SK-N-SH (cell line): ENCODE results near the gene OTOS. TPM values are rescaled to one million over a fixed set of nuclear protein-coding genes. Genes with fewer than 3 reads are reported as not detected.

Source experiments
- CTCF ChIA-PET: fragments of 300-600, 350-600 bp; formaldehyde crosslinking; extraction: SDS; loops from one replicate; lab custom pipeline; 2021; lab: Yijun Ruan, JAX
- POLR2A ChIA-PET: fragments of 350-600 bp; sonication (Branson Sonifier 250); formaldehyde crosslinking; extraction: SDS; loops from one replicate; lab custom pipeline; 2020; ENCODE audit warnings: antibody characterized with exemption, inconsistent platforms; lab: Yijun Ruan, JAX
- DNase-seq: peaks from one replicate; pipeline ENCODE4 v3.0.0; 2012
- H2AFZ ChIP-seq: fragments of 200-600 bp; sonication (generic); 2 replicates; pipeline ENCODE4 v1.8.1; 2016; ENCODE audit warnings: antibody characterized with exemption, mild to moderate bottlenecking, low read depth
- H3F3A ChIP-seq: fragments of 200-600 bp; sonication (generic); replicated peaks from 2 replicates; pipeline ENCODE3; 2016; ENCODE audit warnings: antibody characterized with exemption, mild to moderate bottlenecking; ENCODE audit not compliant: insufficient read depth
- H3K27ac ChIP-seq, 2 experiments: fragments of 200-500 bp in 1 of 2; fragments of 200-600 bp in 1 of 2; sonication (Bioruptor generic) in 1 of 2; sonication (generic), shearing (Covaris generic) in 1 of 2; 2 replicates each; pipeline versions ENCODE4 v1.5.1 to v1.6.1; 2014 to 2016; ENCODE audit warnings: low read depth in 2 of 2, inconsistent platforms in 1 of 2, low read length in 1 of 2, mild to moderate bottlenecking in 1 of 2, mixed read lengths in 1 of 2
- H3K27me3 ChIP-seq: fragments of 200-600 bp; sonication (generic), shearing (Covaris generic); 2 replicates; pipeline ENCODE4 v1.6.1; 2016; ENCODE audit warnings: mixed run types; ENCODE audit not compliant: insufficient read depth
- H3K36me3 ChIP-seq, 2 experiments: fragments of 200-500 bp in 1 of 2; fragments of 200-600 bp in 1 of 2; sonication (Bioruptor generic) in 1 of 2; sonication (generic) in 1 of 2; replicated peaks in 1 of 2; 2 replicates each; pipeline versions ENCODE3 to v1.5.1; 2014 to 2016; ENCODE audit warnings: low read length in 1 of 2, mild to moderate bottlenecking in 1 of 2; ENCODE audit not compliant: insufficient read depth in 2 of 2, control insufficient read depth in 1 of 2
- H3K4me1 ChIP-seq, 2 experiments: fragments of 200-500 bp in 1 of 2; fragments of 200-600 bp in 1 of 2; sonication (Bioruptor generic) in 1 of 2; sonication (generic), shearing (Covaris generic) in 1 of 2; 2 replicates each; pipeline versions ENCODE4 v1.5.1 to v1.6.1; 2014 to 2016; ENCODE audit warnings: low read depth in 1 of 2, low read length in 1 of 2, mixed run types in 1 of 2; ENCODE audit not compliant: insufficient read depth in 2 of 2, control insufficient read depth in 1 of 2
- H3K4me2 ChIP-seq: fragments of 200-600 bp; sonication (generic), shearing (Covaris generic); 2 replicates; pipeline ENCODE4 v1.6.1; 2017; ENCODE audit warnings: mixed run types
- H3K4me3 ChIP-seq, 2 experiments: fragments of 200-500 bp in 1 of 2; fragments of 200-600 bp in 1 of 2; sonication (Bioruptor generic) in 1 of 2; sonication (generic), shearing (Covaris generic) in 1 of 2; 2 replicates each; pipeline versions ENCODE4 v1.5.1 to v1.8.1; 2014 to 2016; ENCODE audit warnings: low read depth in 2 of 2, inconsistent platforms in 1 of 2, low read length in 1 of 2, mild to moderate bottlenecking in 1 of 2, mixed read lengths in 1 of 2, moderate library complexity in 1 of 2
- H3K79me2 ChIP-seq: fragments of 200-600 bp; sonication (generic); 2 replicates; pipeline ENCODE4 v1.8.1; 2017; ENCODE audit warnings: mild to moderate bottlenecking; ENCODE audit not compliant: insufficient read depth
- H3K9ac ChIP-seq: fragments of 200-600 bp; sonication (generic); 2 replicates; pipeline ENCODE4 v1.6.1; 2017; ENCODE audit warnings: mixed run types
- H3K9me2 ChIP-seq: fragments of 200-600 bp; sonication (generic); 2 replicates; pipeline ENCODE4 v1.6.1; 2017; ENCODE audit warnings: mixed run types
- H3K9me3 ChIP-seq: fragments of 200-600 bp; sonication (generic); 2 replicates; pipeline ENCODE4 v1.6.1; 2017; ENCODE audit warnings: mixed run types, mild to moderate bottlenecking, moderate library complexity
- H4K20me1 ChIP-seq: fragments of 200-600 bp; sonication (generic); 2 replicates; pipeline ENCODE4 v1.6.1; 2017; ENCODE audit warnings: mild to moderate bottlenecking, mixed run types; ENCODE audit not compliant: insufficient read depth
- EZH2phosphoT487 ChIP-seq: fragments of 200-600 bp; sonication (generic); IDR thresholded peaks from 2 replicates; pipeline ENCODE4 v1.6.1; 2017; ENCODE audit warnings: low read depth, mixed run types, mild to moderate bottlenecking, antibody characterized with exemption, moderate library complexity, borderline replicate concordance
- FOXM1 ChIP-seq: IDR thresholded peaks from 2 replicates; pipeline ENCODE4 v1.4.0; 2012; ENCODE audit warnings: low read depth, mild to moderate bottlenecking
- GABPA ChIP-seq: IDR thresholded peaks from 2 replicates; pipeline ENCODE4 v1.4.0; 2012; ENCODE audit warnings: low read depth, mild to moderate bottlenecking
- GATA2 ChIP-seq: sonication (generic); formaldehyde crosslinking; IDR thresholded peaks from 2 replicates; pipeline ENCODE4 v1.5.0; 2020; ENCODE audit warnings: mild to moderate bottlenecking, missing genetic modification reagents
- JUND ChIP-seq: IDR thresholded peaks from 2 replicates; pipeline ENCODE4 v1.4.0; 2012
- MAX ChIP-seq: IDR thresholded peaks from 2 replicates; pipeline ENCODE4 v1.4.0; 2012; ENCODE audit warnings: low read depth
- PBX3 ChIP-seq: IDR thresholded peaks from 2 replicates; pipeline ENCODE4; 2012
- POLR2AphosphoS5 ChIP-seq: IDR thresholded peaks from 2 replicates; pipeline ENCODE4 v1.6.1; 2012; ENCODE audit warnings: low read depth, low read length
- RCOR1 ChIP-seq: fragments of 150-350 bp; IDR thresholded peaks from 2 replicates; pipeline ENCODE4 v1.6.1; 2017; ENCODE audit warnings: antibody characterized with exemption, low read length
- RFX5 ChIP-seq: IDR thresholded peaks from 2 replicates; pipeline ENCODE4 v1.6.1; 2012; ENCODE audit warnings: mild to moderate bottlenecking, improper control_type of control experiment, low read length
- RXRA ChIP-seq: IDR thresholded peaks from 2 replicates; pipeline ENCODE4 v1.4.0; 2012; ENCODE audit warnings: low read depth, mild to moderate bottlenecking, borderline replicate concordance
- SMC3 ChIP-seq: IDR thresholded peaks from 2 replicates; pipeline ENCODE4 v1.6.1; 2012; ENCODE audit warnings: low read depth, low read length, improper control_type of control experiment
- TEAD4 ChIP-seq: IDR thresholded peaks from 2 replicates; pipeline ENCODE4 v1.4.0; 2012; ENCODE audit warnings: mild to moderate bottlenecking, borderline replicate concordance; ENCODE audit not compliant: insufficient read depth
- YY1 ChIP-seq: IDR thresholded peaks from 2 replicates; pipeline ENCODE4 v1.4.0; 2012; ENCODE audit warnings: low read depth, mild to moderate bottlenecking
- WGBS: methylation state at CpG from one replicate; pipeline ENCODE4 v1.1.6; 2017; ENCODE audit warnings: low lambda C conversion rate; 5-methylcytosine and 5-hydroxymethylcytosine counted together
- polyA plus RNA-seq, 3 experiments: library from polyadenylated mRNA; depleted of rRNA; stranded (reverse); fragments of >200 nt; gene quantifications; 2 replicates each; pipeline ENCODE4 v1.2.3, GENCODE V29; 2012
- TF ChIP-seq, protein P1 (sequence below): fragments of 150-350 bp; IDR thresholded peaks from 2 replicates; pipeline ENCODE4 v1.6.1; 2017; ENCODE audit warnings: antibody characterized with exemption, low read length, low read depth, borderline replicate concordance
- TF ChIP-seq, protein P2 (sequence below): IDR thresholded peaks from 2 replicates; pipeline ENCODE4 v1.6.1; 2012; ENCODE audit warnings: mild to moderate bottlenecking, low read depth, low read length, moderate library complexity

The OTOS gene
- polyA plus RNA-seq, 1 of the 3 experiments (the other 2 are of a cell fraction): not detected

- H2AFZ ChIP-seq: no peak overlapping the region
- no peak overlapping the region for H3K4me3 ChIP-seq
- no peak for DNase-seq
- no peak overlapping the region for H3K27ac ChIP-seq
- no peaks in the 10 kb centered on the region for H3K9me2 ChIP-seq
- H3K9ac ChIP-seq: no peak overlapping the region
- no peaks in the 10 kb centered on the region for H3F3A ChIP-seq
- 32% methylated on average over 11 of the region's 13 CpGs for WGBS
- H3K36me3 ChIP-seq: no peaks in the 10 kb centered on the region
- POLR2A ChIA-PET: no interaction called here
- CTCF ChIA-PET: interaction anchor here (0.8 to 1.7 kb wide), 2 partner anchors 25 to 255 kb away, joined by 3 to 4 read pairs; no protein-coding TSS in a partner anchor
- no peak overlapping the region for H3K4me2 ChIP-seq
- H3K4me1 ChIP-seq: no peaks in the 10 kb centered on the region
- H3K79me2 ChIP-seq: no peaks in the 10 kb centered on the region
- TF ChIP-seq GABPA (no peak), POLR2AphosphoS5 (no peak), TEAD4 (no peak), PBX3 (no peak), YY1 (no peak), RCOR1 (no peak), FOXM1 (no peak), GATA2 (CRISPR knock-in tag) (no peak), RXRA (no peak)
- TF ChIP-seq, protein P1, sequence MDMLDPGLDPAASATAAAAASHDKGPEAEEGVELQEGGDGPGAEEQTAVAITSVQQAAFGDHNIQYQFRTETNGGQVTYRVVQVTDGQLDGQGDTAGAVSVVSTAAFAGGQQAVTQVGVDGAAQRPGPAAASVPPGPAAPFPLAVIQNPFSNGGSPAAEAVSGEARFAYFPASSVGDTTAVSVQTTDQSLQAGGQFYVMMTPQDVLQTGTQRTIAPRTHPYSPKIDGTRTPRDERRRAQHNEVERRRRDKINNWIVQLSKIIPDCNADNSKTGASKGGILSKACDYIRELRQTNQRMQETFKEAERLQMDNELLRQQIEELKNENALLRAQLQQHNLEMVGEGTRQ: no peak
- TF ChIP-seq, all 33 proteins: peak for 0
- Histone ChIP-seq H3K9me3 (no peaks in the 10 kb centered on the region), H3K27me3 (no peaks in the 10 kb centered on the region), H4K20me1 (no peaks in the 10 kb centered on the region)
These were observed 43.6 kb upstream of the OTOS start for GRCh38 chr2:240183875-240184590.

DNA sequence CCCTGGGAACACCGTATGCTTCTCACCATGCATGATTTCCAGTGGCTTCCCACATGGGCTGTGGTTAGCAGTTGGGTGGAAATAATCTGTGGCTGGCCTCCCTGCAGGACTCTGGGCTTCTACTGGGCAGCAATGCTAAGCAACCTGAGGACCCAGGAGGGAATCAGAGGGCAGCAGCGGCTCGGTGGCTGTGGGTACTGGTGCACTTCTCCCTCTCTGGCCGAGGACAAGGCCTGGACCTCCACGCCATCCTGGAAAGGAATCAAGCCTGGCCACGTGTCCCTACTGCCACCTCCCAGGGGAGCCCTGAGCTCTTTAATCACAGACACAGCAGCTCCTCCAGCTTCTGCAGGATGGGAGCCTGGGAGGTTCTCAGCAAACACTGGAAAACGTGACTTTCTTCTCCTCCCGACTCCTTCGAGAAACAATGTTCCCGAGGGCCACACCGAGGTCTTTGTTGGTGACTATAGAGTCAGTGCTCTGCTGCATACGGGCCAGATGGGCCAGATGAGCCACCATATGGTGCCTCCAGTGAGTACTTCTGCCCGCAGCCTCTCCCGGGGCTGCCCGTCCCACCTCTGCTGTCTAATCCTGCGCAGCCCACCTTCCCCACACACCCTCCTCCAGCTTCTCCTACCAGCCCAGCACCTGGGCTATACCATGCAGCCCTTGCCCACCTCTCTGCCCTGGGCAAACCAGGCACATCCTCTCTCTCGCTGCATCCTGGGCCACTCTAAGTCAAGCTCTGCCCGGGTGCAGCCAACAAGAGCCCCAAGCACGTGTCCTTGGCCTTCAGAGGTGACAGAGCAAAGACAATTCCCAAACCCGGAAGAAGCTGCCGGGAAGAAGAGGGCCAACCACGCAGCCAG, 42.8 kb upstream of the OTOS start:
- ChIA-PET CTCF (interaction anchor here (0.8 to 1.7 kb wide), 2 partner anchors 26 to 256 kb away, joined by 3 to 4 read pairs; no protein-coding TSS in a partner anchor), POLR2A (no interaction called here)
- Histone ChIP-seq H3K4me3 (no peak overlapping the region), H3K27ac (no peak overlapping the region), H3K4me1 (no peaks in the 10 kb centered on the region), H3K36me3 (no peaks in the 10 kb centered on the region), H3F3A (no peaks in the 10 kb centered on the region), H3K4me2 (no peak overlapping the region), H3K79me2 (no peaks in the 10 kb centered on the region), H2AFZ (no peak overlapping the region), H3K9me2 (no peaks in the 10 kb centered on the region), H3K27me3 (no peaks in the 10 kb centered on the region), H4K20me1 (no peaks in the 10 kb centered on the region), H3K9ac (no peak overlapping the region), H3K9me3 (no peaks in the 10 kb centered on the region)
- WGBS: 32% methylated on average over 17 of the region's 22 CpGs
- TF ChIP-seq EZH2phosphoT487: no peak
- no peak for TF ChIP-seq RXRA
- TF ChIP-seq SMC3: no peak
- TF ChIP-seq JUND: no peak
- no peak for TF ChIP-seq RFX5
- TF ChIP-seq MAX: no peak
- TF ChIP-seq, protein P2, sequence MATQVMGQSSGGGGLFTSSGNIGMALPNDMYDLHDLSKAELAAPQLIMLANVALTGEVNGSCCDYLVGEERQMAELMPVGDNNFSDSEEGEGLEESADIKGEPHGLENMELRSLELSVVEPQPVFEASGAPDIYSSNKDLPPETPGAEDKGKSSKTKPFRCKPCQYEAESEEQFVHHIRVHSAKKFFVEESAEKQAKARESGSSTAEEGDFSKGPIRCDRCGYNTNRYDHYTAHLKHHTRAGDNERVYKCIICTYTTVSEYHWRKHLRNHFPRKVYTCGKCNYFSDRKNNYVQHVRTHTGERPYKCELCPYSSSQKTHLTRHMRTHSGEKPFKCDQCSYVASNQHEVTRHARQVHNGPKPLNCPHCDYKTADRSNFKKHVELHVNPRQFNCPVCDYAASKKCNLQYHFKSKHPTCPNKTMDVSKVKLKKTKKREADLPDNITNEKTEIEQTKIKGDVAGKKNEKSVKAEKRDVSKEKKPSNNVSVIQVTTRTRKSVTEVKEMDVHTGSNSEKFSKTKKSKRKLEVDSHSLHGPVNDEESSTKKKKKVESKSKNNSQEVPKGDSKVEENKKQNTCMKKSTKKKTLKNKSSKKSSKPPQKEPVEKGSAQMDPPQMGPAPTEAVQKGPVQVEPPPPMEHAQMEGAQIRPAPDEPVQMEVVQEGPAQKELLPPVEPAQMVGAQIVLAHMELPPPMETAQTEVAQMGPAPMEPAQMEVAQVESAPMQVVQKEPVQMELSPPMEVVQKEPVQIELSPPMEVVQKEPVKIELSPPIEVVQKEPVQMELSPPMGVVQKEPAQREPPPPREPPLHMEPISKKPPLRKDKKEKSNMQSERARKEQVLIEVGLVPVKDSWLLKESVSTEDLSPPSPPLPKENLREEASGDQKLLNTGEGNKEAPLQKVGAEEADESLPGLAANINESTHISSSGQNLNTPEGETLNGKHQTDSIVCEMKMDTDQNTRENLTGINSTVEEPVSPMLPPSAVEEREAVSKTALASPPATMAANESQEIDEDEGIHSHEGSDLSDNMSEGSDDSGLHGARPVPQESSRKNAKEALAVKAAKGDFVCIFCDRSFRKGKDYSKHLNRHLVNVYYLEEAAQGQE: no peak
- TF ChIP-seq TEAD4: no peak
- no peak for DNase-seq
